Caco-2 (cell line): ENCODE results near the gene GSE1. TPM values are rescaled to one million over a fixed set of nuclear protein-coding genes. Genes with fewer than 3 reads are reported as not detected.

Source experiments
- BruUV-seq: library from RNA; stranded (reverse); fragments of 400-500 nt; replicated peaks from 2 replicates; lab custom pipeline; 2021; lab: Mats Ljungman, UMichigan
- CTCF ChIA-PET: fragments of 300-600 bp; sonication (Branson Sonifier 250); formaldehyde crosslinking; loops from one replicate; lab custom pipeline; 2022; ENCODE audit warnings: antibody characterized with exemption; lab: Charles Lee
- POLR2A ChIA-PET: fragments of 300-600 bp; sonication (Branson Sonifier 250); formaldehyde crosslinking; loops from one replicate; lab custom pipeline; 2022; ENCODE audit warnings: antibody characterized with exemption; lab: Charles Lee
- DNase-seq, 2 experiments: peaks; one replicate each; pipeline versions ENCODE4 v3.0.0 to v3.0.0-alpha.2; 2020 to 2022
- H3K27me3 ChIP-seq: replicated peaks from 2 replicates; pipeline ENCODE4 v1.6.0; 2011; ENCODE audit warnings: low read length; ENCODE audit not compliant: control insufficient read depth, insufficient read depth
- H3K36me3 ChIP-seq: 2 replicates; pipeline ENCODE4 v1.5.1; 2011; ENCODE audit warnings: low read length; ENCODE audit not compliant: control insufficient read depth, insufficient read depth
- H3K4me1 ChIP-seq: fragments of 250-450 bp; sonication (Bioruptor Pico); 2 replicates; pipeline ENCODE4 v1.5.1; 2020; ENCODE audit warnings: mild to moderate bottlenecking
- H3K4me3 ChIP-seq: 2 replicates; pipeline ENCODE4 v1.5.1; 2011; ENCODE audit warnings: low read depth, mild to moderate bottlenecking, control low read depth, low read length
- H3K9me3 ChIP-seq: fragments of 250-450 bp; sonication (Bioruptor Pico); 2 replicates; pipeline ENCODE4 v1.5.1; 2020; ENCODE audit warnings: mild to moderate bottlenecking, moderate library complexity
- H3K27ac Mint-ChIP-seq: one replicate; pipeline ENCODE4 v1.8.0; 2022; ENCODE audit warnings: mixed read lengths; ENCODE audit not compliant: unreplicated experiment
- H3K27me3 Mint-ChIP-seq: one replicate; pipeline ENCODE4 v1.8.0; 2022; ENCODE audit warnings: mixed read lengths; ENCODE audit not compliant: insufficient read depth, unreplicated experiment
- H3K36me3 Mint-ChIP-seq: one replicate; pipeline ENCODE4 v1.8.0; 2022; ENCODE audit warnings: mild to moderate bottlenecking, mixed read lengths; ENCODE audit not compliant: insufficient read depth, unreplicated experiment
- H3K4me1 Mint-ChIP-seq: one replicate; pipeline ENCODE4 v1.8.0; 2022; ENCODE audit warnings: low read depth, mixed read lengths; ENCODE audit not compliant: unreplicated experiment
- H3K4me3 Mint-ChIP-seq: one replicate; pipeline ENCODE4 v1.8.0; 2022; ENCODE audit warnings: mild to moderate bottlenecking, moderate library complexity, mixed read lengths; ENCODE audit not compliant: unreplicated experiment
- H3K9me3 Mint-ChIP-seq: one replicate; pipeline ENCODE4 v1.8.0; 2022; ENCODE audit warnings: mixed read lengths; ENCODE audit not compliant: unreplicated experiment
- CTCF ChIP-seq, 2 experiments: fragments of 200-600 bp in 1 of 2; IDR thresholded peaks; 1 replicate in 1 of 2; 2 replicates in 1 of 2; pipeline versions ENCODE4 v1.5.1 to v1.8.0; 2011 to 2022; ENCODE audit warnings: antibody characterized with exemption in 1 of 2, control low read depth in 1 of 2, inconsistent platforms in 1 of 2, low read depth in 1 of 2, low read length in 1 of 2, mild to moderate bottlenecking in 1 of 2, moderate library complexity in 1 of 2; ENCODE audit not compliant: insufficient read depth in 1 of 2, severe bottlenecking in 1 of 2, unreplicated experiment in 1 of 2
- intact Hi-C: fragments of 100-400 bp; cut with micrococcal nuclease; formaldehyde crosslinking; loops from one replicate; pipeline ENCODE4 v1.10.0; 2022; ENCODE audit not compliant: unreplicated experiment
- total RNA-seq: library from RNA; stranded (reverse); gene quantifications from 2 replicates; pipeline ENCODE4 v1.2.3, GENCODE V29; 2022

Gene GSE1
- total RNA-seq, 1 experiment from 2014 or later: 142 TPM

GRCh38 chr16:85583491-85584181 is 29.5 kb upstream of the GSE1 start:
- H3K9me3 ChIP-seq: no peaks in the 10 kb centered on the region
- peaks cover 10% of the 10 kb centered on the region for H3K4me1 ChIP-seq
- ChIA-PET POLR2A (no interaction called here), CTCF (no interaction called here)
- no TSS peak for BruUV-seq
- intact Hi-C loops: no loop called here
- Mint-ChIP-seq H3K36me3 (no peaks in the 10 kb centered on the region), H3K9me3 (no peaks in the 10 kb centered on the region), H3K4me1 (peaks cover 12% of the 10 kb centered on the region), H3K27me3 (no peaks in the 10 kb centered on the region), H3K4me3 (no peak overlapping the region), H3K27ac (no peak overlapping the region)
- H3K4me3 ChIP-seq: no peak overlapping the region
- DNase-seq: no peak
- no peak for TF ChIP-seq CTCF (IDR thresholded peaks at IDR 0.05; ENCODE audit: insufficient read depth in 1 of 2, low read depth in 1 of 2, low read length in 1 of 2, severe bottlenecking in 1 of 2, unreplicated experiment in 1 of 2)
- no peaks in the 10 kb centered on the region for H3K36me3 ChIP-seq
- no peaks in the 10 kb centered on the region for H3K27me3 ChIP-seq

- Histone ChIP-seq H3K27me3 (no peaks in the 10 kb centered on the region), H3K4me3 (no peak overlapping the region), H3K36me3 (no peaks in the 10 kb centered on the region), H3K9me3 (no peaks in the 10 kb centered on the region), H3K4me1 (peaks cover 9% of the 10 kb centered on the region)
- peaks cover 8% of the 10 kb centered on the region for H3K4me1 Mint-ChIP-seq
- no peaks in the 10 kb centered on the region for H3K36me3 Mint-ChIP-seq
- no peak overlapping the region for H3K4me3 Mint-ChIP-seq
- CTCF ChIA-PET: no interaction called here
- no peak for DNase-seq
- POLR2A ChIA-PET: interaction anchor here (0.5 kb wide), 1 partner anchor 28 kb away, joined by 3 read pairs; no protein-coding TSS in a partner anchor
- H3K9me3 Mint-ChIP-seq: no peaks in the 10 kb centered on the region
- no TSS peak for BruUV-seq
- no peak for TF ChIP-seq CTCF (IDR thresholded peaks at IDR 0.05; ENCODE audit: insufficient read depth in 1 of 2, low read depth in 1 of 2, low read length in 1 of 2, severe bottlenecking in 1 of 2, unreplicated experiment in 1 of 2)
- intact Hi-C loops: no loop called here
- no peak overlapping the region for H3K27ac Mint-ChIP-seq
- H3K27me3 Mint-ChIP-seq: no peaks in the 10 kb centered on the region
Observed at GRCh38 chr16:85584267-85584666, 28.9 kb upstream of the GSE1 start.

GRCh38 chr16:85584819-85585282 is 28.3 kb upstream of the GSE1 start:
- Mint-ChIP-seq H3K4me1 (peaks cover 5% of the 10 kb centered on the region), H3K9me3 (no peaks in the 10 kb centered on the region), H3K36me3 (no peaks in the 10 kb centered on the region), H3K27ac (no peak overlapping the region), H3K4me3 (no peak overlapping the region), H3K27me3 (no peaks in the 10 kb centered on the region)
- intact Hi-C loops: no loop called here
- CTCF ChIA-PET: no interaction called here
- no peak for TF ChIP-seq CTCF (IDR thresholded peaks at IDR 0.05; ENCODE audit: insufficient read depth in 1 of 2, low read depth in 1 of 2, low read length in 1 of 2, severe bottlenecking in 1 of 2, unreplicated experiment in 1 of 2)
- H3K36me3 ChIP-seq: no peaks in the 10 kb centered on the region
- POLR2A ChIA-PET: interaction anchor here (0.5 kb wide), 1 partner anchor 27 kb away, joined by 3 read pairs; no protein-coding TSS in a partner anchor
- DNase-seq: no peak
- peaks cover 3% of the 10 kb centered on the region; the same call in 1 of the 2 replicates for H3K4me1 ChIP-seq
- no peak overlapping the region for H3K4me3 ChIP-seq
- BruUV-seq: no TSS peak
- H3K27me3 ChIP-seq: no peaks in the 10 kb centered on the region
- H3K9me3 ChIP-seq: no peaks in the 10 kb centered on the region
